ENCODE data around the gene AKAP9.

- no peak for TF ChIP-seq POLR2AphosphoS5 (IDR thresholded peaks at IDR 0.05; ENCODE audit: low read depth, low read length)
- no peak for TF ChIP-seq POLR2A (IDR thresholded peaks at IDR 0.05; ENCODE audit: low read depth, low read length)
These were observed 62.1 kb downstream of the AKAP9 start for GRCh38 chr7:92002720-92003119.

Data from GM12892 (cell line).